ENCODE data around the gene AGRN. TPM values are rescaled to one million over a fixed set of nuclear protein-coding genes. Genes with fewer than 3 reads are reported as not detected.

Gene AGRN
- total RNA-seq, 1 donor, result 30.0 TPM

DNA sequence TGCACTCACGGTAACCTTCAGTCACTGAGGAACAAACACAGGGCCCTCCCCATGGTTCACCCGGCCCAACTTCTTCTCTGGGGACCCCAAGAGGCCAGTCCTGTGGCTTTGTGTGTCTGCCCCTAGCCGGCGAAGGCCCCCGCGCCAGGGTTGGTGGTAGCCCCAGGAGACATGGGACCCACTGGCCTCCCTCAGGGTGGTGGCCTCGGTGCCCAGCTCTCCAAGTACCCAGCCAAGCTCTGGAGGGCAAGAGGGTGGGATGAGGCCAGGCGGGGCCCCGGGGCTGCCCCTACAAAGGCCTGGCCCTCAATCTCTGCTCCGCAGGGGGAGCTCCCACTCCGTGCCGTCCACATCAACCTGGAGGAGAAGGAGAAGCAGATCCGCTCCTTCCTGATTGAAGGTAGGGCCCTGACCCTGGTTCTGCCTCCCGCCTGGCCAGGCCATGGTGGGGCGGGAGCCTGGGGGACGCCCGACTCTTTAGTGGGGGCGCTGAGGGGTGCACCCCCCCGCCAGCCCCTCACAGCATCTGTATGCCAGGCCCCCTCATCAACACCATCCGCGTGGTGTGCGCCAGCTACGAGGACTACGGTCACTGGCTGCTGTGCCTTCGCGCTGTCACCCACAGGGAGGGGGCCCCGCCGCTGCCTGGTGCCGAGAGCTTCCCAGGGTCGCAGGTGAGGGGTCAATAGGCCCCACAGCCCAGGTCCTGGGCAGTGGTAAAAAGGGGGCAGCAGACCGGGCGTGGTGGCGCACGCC lies 48.0 kb upstream of the AGRN start:
- H3K4me3 ChIP-seq (ENCODE audit: insufficient read depth, low read length), result no peak overlapping the region
- no peaks in the 10 kb centered on the region for H3K9me3 ChIP-seq (ENCODE audit: low read depth, low read length)
- H3K36me3 ChIP-seq (ENCODE audit: insufficient read depth, low read length), result no peaks in the 10 kb centered on the region
- H4K20me1 ChIP-seq (ENCODE audit: insufficient read depth, low read length), result no peaks in the 10 kb centered on the region
- peak; percentile 69 for DNase-seq (ENCODE audit: insufficient read length, low spot score, missing footprints)
- no peaks in the 10 kb centered on the region for H3K79me2 ChIP-seq (ENCODE audit: insufficient read depth, low read length)
- H2AFZ ChIP-seq (ENCODE audit: low read length), result no peak overlapping the region
- no peak overlapping the region for H3K27ac ChIP-seq (ENCODE audit: low read depth, low read length)
- no peaks in the 10 kb centered on the region for H3K4me1 ChIP-seq (ENCODE audit: insufficient read depth, low read length)
- TF ChIP-seq, protein P1, sequence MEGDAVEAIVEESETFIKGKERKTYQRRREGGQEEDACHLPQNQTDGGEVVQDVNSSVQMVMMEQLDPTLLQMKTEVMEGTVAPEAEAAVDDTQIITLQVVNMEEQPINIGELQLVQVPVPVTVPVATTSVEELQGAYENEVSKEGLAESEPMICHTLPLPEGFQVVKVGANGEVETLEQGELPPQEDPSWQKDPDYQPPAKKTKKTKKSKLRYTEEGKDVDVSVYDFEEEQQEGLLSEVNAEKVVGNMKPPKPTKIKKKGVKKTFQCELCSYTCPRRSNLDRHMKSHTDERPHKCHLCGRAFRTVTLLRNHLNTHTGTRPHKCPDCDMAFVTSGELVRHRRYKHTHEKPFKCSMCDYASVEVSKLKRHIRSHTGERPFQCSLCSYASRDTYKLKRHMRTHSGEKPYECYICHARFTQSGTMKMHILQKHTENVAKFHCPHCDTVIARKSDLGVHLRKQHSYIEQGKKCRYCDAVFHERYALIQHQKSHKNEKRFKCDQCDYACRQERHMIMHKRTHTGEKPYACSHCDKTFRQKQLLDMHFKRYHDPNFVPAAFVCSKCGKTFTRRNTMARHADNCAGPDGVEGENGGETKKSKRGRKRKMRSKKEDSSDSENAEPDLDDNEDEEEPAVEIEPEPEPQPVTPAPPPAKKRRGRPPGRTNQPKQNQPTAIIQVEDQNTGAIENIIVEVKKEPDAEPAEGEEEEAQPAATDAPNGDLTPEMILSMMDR (IDR thresholded peaks at IDR 0.05; ENCODE audit: extremely low read depth, low read depth, low read length), result no peak
- no peaks in the 10 kb centered on the region for H3K27me3 ChIP-seq (ENCODE audit: insufficient read depth, low read length)
- H3K4me2 ChIP-seq (ENCODE audit: insufficient read depth, low read length), result no peak overlapping the region

DNA sequence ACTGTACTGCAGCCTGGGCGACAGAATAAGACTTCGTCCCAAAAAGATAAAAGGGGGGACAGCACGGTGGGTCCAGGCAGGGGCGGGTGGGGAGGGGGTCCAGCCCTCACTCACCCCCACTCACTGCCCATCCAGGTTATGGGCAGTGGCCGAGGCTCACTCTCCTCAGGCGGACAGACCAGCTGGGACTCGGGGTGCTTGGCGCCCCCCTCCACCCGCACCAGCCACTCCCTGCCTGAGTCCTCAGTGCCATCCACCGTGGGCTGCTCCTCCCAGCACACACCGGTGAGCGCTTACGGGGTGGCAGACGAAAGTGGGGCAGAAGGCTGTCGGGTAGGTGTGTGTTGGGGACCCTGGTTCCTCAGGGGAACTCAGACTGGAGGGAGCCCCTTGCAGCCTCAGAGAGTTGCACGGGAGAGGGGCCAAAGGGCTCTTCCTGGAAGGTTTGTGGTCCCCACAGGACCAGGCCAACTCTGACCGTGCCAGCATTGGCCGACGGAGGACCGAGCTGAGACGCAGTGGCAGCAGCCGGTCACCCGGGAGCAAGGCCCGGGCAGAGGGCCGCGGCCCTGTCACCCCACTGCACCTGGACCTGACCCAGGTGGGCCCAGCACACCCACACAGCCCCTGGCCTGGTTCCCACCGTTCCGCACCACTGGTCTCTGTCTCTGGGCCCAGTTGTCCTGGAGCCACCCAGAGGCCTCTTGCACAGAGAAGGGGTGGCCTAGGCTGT lies 47.0 kb upstream of the AGRN start:
- Histone ChIP-seq H2AFZ (ENCODE audit: low read length) (no peak overlapping the region), H3K79me2 (ENCODE audit: insufficient read depth, low read length) (no peaks in the 10 kb centered on the region), H3K4me1 (ENCODE audit: insufficient read depth, low read length) (no peaks in the 10 kb centered on the region), H3K27me3 (ENCODE audit: insufficient read depth, low read length) (no peaks in the 10 kb centered on the region), H3K36me3 (ENCODE audit: insufficient read depth, low read length) (no peaks in the 10 kb centered on the region), H3K4me2 (ENCODE audit: insufficient read depth, low read length) (no peak overlapping the region), H3K4me3 (ENCODE audit: insufficient read depth, low read length) (no peak overlapping the region), H3K9me3 (ENCODE audit: low read depth, low read length) (no peaks in the 10 kb centered on the region), H3K27ac (ENCODE audit: low read depth, low read length) (no peak overlapping the region), H4K20me1 (ENCODE audit: insufficient read depth, low read length) (no peaks in the 10 kb centered on the region)
- DNase-seq (ENCODE audit: insufficient read length, low spot score, missing footprints), result peak; percentile 85
- TF ChIP-seq, protein P1 (IDR thresholded peaks at IDR 0.05; ENCODE audit: extremely low read depth, low read depth, low read length), result no peak

DNA sequence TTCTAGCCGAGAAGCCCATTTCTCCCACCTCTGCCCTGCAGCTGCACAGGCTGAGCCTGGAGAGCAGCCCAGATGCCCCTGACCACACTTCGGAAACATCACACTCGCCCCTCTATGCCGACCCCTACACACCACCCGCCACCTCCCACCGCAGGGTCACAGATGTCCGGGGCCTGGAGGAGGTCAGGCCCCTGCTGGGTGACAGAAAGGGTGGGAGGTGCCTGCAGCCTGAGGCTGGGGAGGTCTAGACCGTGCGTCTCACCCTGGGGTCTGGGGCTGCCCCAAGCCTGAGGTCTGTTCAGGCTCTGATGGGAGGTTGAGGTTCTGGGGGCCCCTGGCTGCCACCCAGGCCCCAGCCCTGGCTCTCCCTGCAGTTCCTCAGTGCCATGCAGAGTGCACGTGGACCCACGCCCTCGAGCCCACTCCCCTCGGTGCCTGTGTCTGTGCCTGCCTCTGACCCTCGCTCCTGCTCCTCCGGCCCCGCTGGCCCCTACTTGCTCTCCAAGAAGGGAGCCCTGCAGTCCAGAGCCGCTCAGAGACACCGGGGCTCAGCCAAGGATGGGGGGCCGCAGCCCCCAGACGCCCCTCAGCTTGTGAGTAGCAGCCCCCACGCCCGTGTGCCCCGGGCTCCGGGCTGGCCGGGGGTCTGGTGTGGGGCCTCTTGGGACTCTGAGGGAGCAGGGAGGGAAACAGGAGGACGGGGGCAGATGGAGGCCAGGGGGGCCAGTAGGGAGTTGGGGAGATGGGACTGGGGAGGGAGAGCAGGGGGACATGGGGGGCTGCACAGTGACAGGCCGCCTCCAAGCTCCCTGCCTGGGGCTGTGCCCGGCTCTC lies 46.2 kb upstream of the AGRN start:
- no peak overlapping the region for H3K27ac ChIP-seq (ENCODE audit: low read depth, low read length)
- no peaks in the 10 kb centered on the region for H3K9me3 ChIP-seq (ENCODE audit: low read depth, low read length)
- no peak overlapping the region for H3K4me2 ChIP-seq (ENCODE audit: insufficient read depth, low read length)
- no peaks in the 10 kb centered on the region for H3K27me3 ChIP-seq (ENCODE audit: insufficient read depth, low read length)
- H3K36me3 ChIP-seq (ENCODE audit: insufficient read depth, low read length), result no peaks in the 10 kb centered on the region
- TF ChIP-seq, protein P1 (IDR thresholded peaks at IDR 0.05; ENCODE audit: extremely low read depth, low read depth, low read length), result no peak
- no peaks in the 10 kb centered on the region for H4K20me1 ChIP-seq (ENCODE audit: insufficient read depth, low read length)
- H3K79me2 ChIP-seq (ENCODE audit: insufficient read depth, low read length), result no peaks in the 10 kb centered on the region
- no peak overlapping the region for H2AFZ ChIP-seq (ENCODE audit: low read length)
- H3K4me3 ChIP-seq (ENCODE audit: insufficient read depth, low read length), result no peak overlapping the region
- no peaks in the 10 kb centered on the region for H3K4me1 ChIP-seq (ENCODE audit: insufficient read depth, low read length)
- DNase-seq (ENCODE audit: insufficient read length, low spot score, missing footprints), result peak; percentile 83

Data from osteoblast (primary cell).